Activated T-helper 17 cell treated with anti-CD3 and anti-CD28 coated beads, Interleukin-2, amount 50 U/mL, for 72 hours (primary cell): ENCODE results near the gene PRDM10. TPM values are rescaled to one million over a fixed set of nuclear protein-coding genes. Genes with fewer than 3 reads are reported as not detected.

Source experiments
- ATAC-seq: fragments of 150-1000 bp; cut with Tn5 transposase; replicated peaks from 2 replicates; pipeline ENCODE4 v1.10.0; 2021; ENCODE audit warnings: mild to moderate bottlenecking, moderate library complexity
- H3K27ac Mint-ChIP-seq: one replicate; pipeline ENCODE4 v1.8.0; 2022; ENCODE audit warnings: mixed read lengths
- H3K27me3 Mint-ChIP-seq: one replicate; pipeline ENCODE4 v1.8.0; 2022; ENCODE audit warnings: mixed read lengths
- H3K36me3 Mint-ChIP-seq: one replicate; pipeline ENCODE4 v1.8.0; 2022; ENCODE audit warnings: low read depth, mild to moderate bottlenecking, mixed read lengths
- H3K4me1 Mint-ChIP-seq: one replicate; pipeline ENCODE4 v1.8.0; 2022; ENCODE audit warnings: mixed read lengths
- H3K4me3 Mint-ChIP-seq: one replicate; pipeline ENCODE4 v1.8.0; 2022; ENCODE audit warnings: mild to moderate bottlenecking, mixed read lengths
- H3K9me3 Mint-ChIP-seq: one replicate; pipeline ENCODE4 v1.8.0; 2022; ENCODE audit warnings: mixed read lengths
- total RNA-seq, 2 donors: library from RNA; stranded (reverse); gene quantifications; one replicate each; pipeline ENCODE4 v1.2.3, GENCODE V29; 2022

Gene PRDM10
- total RNA-seq, 2 donors from 2014 or later: 12.2 to 16.6 TPM

GRCh38 chr11:129854232-129854805 lies 148.3 kb downstream of the PRDM10 start:
- Mint-ChIP-seq H3K9me3 (no peaks in the 10 kb centered on the region), H3K27me3 (no peaks in the 10 kb centered on the region), H3K27ac (peak overlapping the region; percentile 63), H3K36me3 (peaks cover 8% of the 10 kb centered on the region), H3K4me3 (peak overlapping the region; percentile 37), H3K4me1 (peaks cover 28% of the 10 kb centered on the region)
- ATAC-seq: peak; percentile 49

DNA sequence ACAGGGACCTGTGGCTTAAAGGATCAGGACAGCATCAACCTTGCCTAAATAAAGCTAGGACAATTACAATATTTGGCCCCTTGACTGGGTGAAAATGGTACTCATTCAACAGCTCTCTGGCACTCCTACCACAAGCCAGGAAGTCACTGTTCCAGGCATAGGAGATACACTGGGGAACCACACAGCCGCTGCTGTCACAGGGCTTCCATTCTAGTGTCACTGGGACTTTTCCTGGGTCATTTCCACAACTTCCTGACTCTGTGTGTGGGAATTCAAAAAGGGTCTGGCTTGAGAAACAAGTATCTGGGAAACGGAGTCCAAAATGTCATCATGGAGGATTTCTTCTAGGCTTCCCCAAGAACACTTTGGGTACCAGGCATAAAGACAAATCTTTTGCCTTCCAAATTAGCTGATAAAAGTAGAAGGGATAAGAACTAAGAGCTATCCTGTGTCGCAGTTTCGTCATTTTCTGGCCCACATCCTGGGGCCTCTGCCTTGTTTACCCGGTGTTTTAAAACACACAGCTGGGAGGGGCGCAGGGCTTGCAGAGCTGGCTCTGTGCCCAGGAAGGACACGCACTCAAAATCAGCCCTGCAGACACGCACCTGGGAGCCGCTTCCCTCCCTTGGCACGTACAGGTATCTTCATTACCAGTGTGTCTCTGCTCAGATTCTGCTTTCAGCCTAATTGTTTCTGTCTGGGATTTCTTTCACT lies 149.0 kb downstream of the PRDM10 start:
- Mint-ChIP-seq H3K4me1 (peaks cover 28% of the 10 kb centered on the region), H3K9me3 (no peaks in the 10 kb centered on the region), H3K36me3 (peaks cover 2% of the 10 kb centered on the region), H3K27ac (peak overlapping the region; percentile 63), H3K27me3 (no peaks in the 10 kb centered on the region), H3K4me3 (peak overlapping the region; percentile 37)
- ATAC-seq: peak; percentile 72

GRCh38 chr11:129852125-129852740 lies 150.4 kb downstream of the PRDM10 start:
- Mint-ChIP-seq H3K4me3 (no peak overlapping the region), H3K27ac (peak overlapping the region; percentile 63), H3K9me3 (no peaks in the 10 kb centered on the region)

More at GRCh38 chr11:129852125-129852740, 150.4 kb downstream of the PRDM10 start:
- Mint-ChIP-seq H3K36me3 (no peaks in the 10 kb centered on the region), H3K4me1 (peaks cover 28% of the 10 kb centered on the region), H3K27me3 (no peaks in the 10 kb centered on the region)
- no peak for ATAC-seq

Other genes with a start within 250 kb of the PRDM10 start
- gene TMEM45B, start 187.0 kb downstream of the PRDM10 start, total RNA-seq: 1 to 10 TPM; 2.4 to 4.4 TPM
- 10 to 100 TPM; 41.8 to 44.0 TPM for gene NFRKB, start 107.3 kb downstream of the PRDM10 start, total RNA-seq
- 10 to 100 TPM; 31.2 to 34.0 TPM for gene APLP2, start 67.1 kb upstream of the PRDM10 start, total RNA-seq
- under 1 TPM in 1 of 2 donors, not detected in 1; 0.09 TPM for gene ST14, start 156.9 kb upstream of the PRDM10 start, total RNA-seq